ENCODE data around the gene TUBA4A.

DNA sequence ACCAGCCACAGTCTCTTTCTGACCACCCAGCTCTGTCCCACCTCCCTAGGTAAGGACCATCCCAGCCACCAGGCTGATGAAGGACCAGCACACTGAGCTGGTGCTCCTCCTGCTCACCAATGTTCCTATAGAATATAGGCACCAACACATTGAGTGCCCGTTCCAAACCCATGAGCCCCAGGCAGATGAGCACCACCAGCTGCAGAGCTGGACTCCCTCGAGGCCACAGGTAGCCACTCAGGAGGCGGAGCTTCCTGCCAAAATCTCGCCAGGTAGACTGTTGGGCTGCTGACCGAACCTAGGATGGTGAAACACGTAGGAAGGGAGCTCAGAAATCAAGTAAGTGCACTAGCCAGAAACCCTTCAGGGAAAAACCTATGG, 37.2 kb downstream of the TUBA4A start:
- TF ChIP-seq SCRT2 (tag by site-specific recombination; IDR thresholded peaks at IDR 0.05) (no peak), ZNF792 (tag by site-specific recombination; IDR thresholded peaks at IDR 0.05) (no peak), OSR2 (tag by site-specific recombination; IDR thresholded peaks at IDR 0.05) (no peak), ZNF621 (tag by site-specific recombination; IDR thresholded peaks at IDR 0.05) (no peak), ZNF610 (tag by site-specific recombination; IDR thresholded peaks at IDR 0.05; ENCODE audit: borderline replicate concordance) (no peak), ZNF629 (tag by site-specific recombination; IDR thresholded peaks at IDR 0.05) (no peak)
